VCaP (cell line): Measurements from ENCODE around the gene OSBPL2.

Experiments
- H3K27ac ChIP-seq: fragments of 450-650 bp; 2 replicates; pipeline ENCODE4 v1.5.1; 2017
- CTCF ChIP-seq: fragments of 450-650 bp; conservative IDR thresholded peaks from 2 replicates; pipeline ENCODE4 v1.5.1; 2017; ENCODE audit warnings: mild to moderate bottlenecking, moderate library complexity

Gene OSBPL2

GRCh38 chr20:62234339-62234738 is 4.0 kb upstream of the OSBPL2 start:
- peak overlapping the region; percentile 86 for H3K27ac ChIP-seq
- no peak for TF ChIP-seq CTCF

GRCh38 chr20:62235001-62235776 is 3.1 kb upstream of the OSBPL2 start:
- no peak for TF ChIP-seq CTCF
- H3K27ac ChIP-seq: peak overlapping the region; percentile 86

GRCh38 chr20:62235777-62236157 is 2.6 kb upstream of the OSBPL2 start:
- H3K27ac ChIP-seq: peak overlapping the region; percentile 86; the same call in 1 of the 2 replicates

GRCh38 chr20:62236200-62236599 is 2.1 kb upstream of the OSBPL2 start:
- TF ChIP-seq CTCF: no peak
- H3K27ac ChIP-seq: peak overlapping the region; percentile 91; the same call in 1 of the 2 replicates

More at GRCh38 chr20:62235777-62236157, 2.6 kb upstream of the OSBPL2 start:
- no peak for TF ChIP-seq CTCF

GRCh38 chr20:62236766-62237513 is 1.4 kb upstream of the OSBPL2 start:
- peak overlapping the region; percentile 91 for H3K27ac ChIP-seq

GRCh38 chr20:62237514-62237800 is 864 bp upstream of the OSBPL2 start:
- H3K27ac ChIP-seq: peak overlapping the region; percentile 91
- no peak for TF ChIP-seq CTCF

More at GRCh38 chr20:62236766-62237513, 1.4 kb upstream of the OSBPL2 start:
- TF ChIP-seq CTCF: no peak

- H3K27ac ChIP-seq: peak overlapping the region; percentile 91
- no peak for TF ChIP-seq CTCF
Observed at GRCh38 chr20:62238569-62239277, 402 bp downstream of the OSBPL2 start.
